Muscle layer of duodenum (tissue), 2 donors: ENCODE results near the gene C14orf180.

Source experiments
- H3K27ac ChIP-seq: one replicate; pipeline ENCODE4 v1.7.0; 2013; ENCODE audit warnings: mild to moderate bottlenecking, low read length
- H3K27me3 ChIP-seq: one replicate; pipeline ENCODE4 v1.7.0; 2013; ENCODE audit warnings: low read depth, mild to moderate bottlenecking, control low read depth, low read length
- H3K36me3 ChIP-seq, 2 donors: one replicate each; pipeline ENCODE4 v1.7.0; 2013; ENCODE audit warnings: low read length in 2 of 2, control low read depth in 1 of 2, mild to moderate bottlenecking in 1 of 2; ENCODE audit not compliant: insufficient read depth in 2 of 2, control insufficient read depth in 1 of 2
- H3K4me1 ChIP-seq, 2 donors: one replicate each; pipeline ENCODE4 v1.7.0; 2013; ENCODE audit warnings: low read length in 2 of 2, mild to moderate bottlenecking in 2 of 2, control low read depth in 1 of 2, moderate library complexity in 1 of 2; ENCODE audit not compliant: insufficient read depth in 2 of 2, control insufficient read depth in 1 of 2
- H3K4me3 ChIP-seq, 2 donors: one replicate each; pipeline ENCODE4 v1.7.0; 2013; ENCODE audit warnings: low read length in 2 of 2, low read depth in 1 of 2, mild to moderate bottlenecking in 1 of 2
- H3K9me3 ChIP-seq, 2 donors: one replicate each; pipeline ENCODE4 v1.7.0; 2013; ENCODE audit warnings: low read length in 2 of 2, control low read depth in 1 of 2, mild to moderate bottlenecking in 1 of 2; ENCODE audit not compliant: control insufficient read depth in 1 of 2
- donor health status: healthy.

Gene C14orf180

GRCh38 chr14:104558231-104559027 is 21.1 kb upstream of the C14orf180 start:
- H3K4me1 ChIP-seq = no peaks in the 10 kb centered on the region
- no peaks in the 10 kb centered on the region for H3K9me3 ChIP-seq
- H3K36me3 ChIP-seq = no peaks in the 10 kb centered on the region
- no peaks in the 10 kb centered on the region for H3K27me3 ChIP-seq
- no peak overlapping the region for H3K4me3 ChIP-seq
- H3K27ac ChIP-seq = no peak overlapping the region

GRCh38 chr14:104559028-104559803 is 20.3 kb upstream of the C14orf180 start:
- Histone ChIP-seq H3K4me3 (no peak overlapping the region), H3K36me3 (no peaks in the 10 kb centered on the region), H3K9me3 (no peaks in the 10 kb centered on the region), H3K27ac (no peak overlapping the region), H3K27me3 (no peaks in the 10 kb centered on the region), H3K4me1 (peaks cover 0 to 8% of the 10 kb centered on the region in 2 donors)

- Histone ChIP-seq H3K27me3 (no peaks in the 10 kb centered on the region), H3K9me3 (no peaks in the 10 kb centered on the region)
These were observed 19.6 kb upstream of the C14orf180 start for GRCh38 chr14:104559804-104560585.

GRCh38 chr14:104560586-104560945 is 19.0 kb upstream of the C14orf180 start:
- no peaks in the 10 kb centered on the region for H3K27me3 ChIP-seq
- H3K4me3 ChIP-seq = no peak overlapping the region
- H3K36me3 ChIP-seq = no peaks in the 10 kb centered on the region
- H3K4me1 ChIP-seq = peaks cover 0 to 9% of the 10 kb centered on the region in 2 donors
- no peak overlapping the region for H3K27ac ChIP-seq
- no peaks in the 10 kb centered on the region for H3K9me3 ChIP-seq

More at GRCh38 chr14:104559804-104560585, 19.6 kb upstream of the C14orf180 start:
- no peak overlapping the region for H3K27ac ChIP-seq
- peaks cover 0 to 9% of the 10 kb centered on the region in 2 donors for H3K4me1 ChIP-seq
- no peaks in the 10 kb centered on the region for H3K36me3 ChIP-seq
- no peak overlapping the region for H3K4me3 ChIP-seq

GRCh38 chr14:104561124-104561557 is 18.4 kb upstream of the C14orf180 start:
- H3K36me3 ChIP-seq = no peaks in the 10 kb centered on the region
- H3K4me1 ChIP-seq = peaks cover 0 to 9% of the 10 kb centered on the region in 2 donors
- no peak overlapping the region for H3K4me3 ChIP-seq
- H3K27me3 ChIP-seq = no peaks in the 10 kb centered on the region
- no peaks in the 10 kb centered on the region for H3K9me3 ChIP-seq
- H3K27ac ChIP-seq = no peak overlapping the region

GRCh38 chr14:104561632-104562495 is 17.7 kb upstream of the C14orf180 start:
- H3K27me3 ChIP-seq = no peaks in the 10 kb centered on the region
- H3K27ac ChIP-seq = no peak overlapping the region
- peaks cover 0 to 9% of the 10 kb centered on the region in 2 donors for H3K4me1 ChIP-seq
- no peaks in the 10 kb centered on the region for H3K9me3 ChIP-seq
- H3K4me3 ChIP-seq = no peak overlapping the region
- H3K36me3 ChIP-seq = no peaks in the 10 kb centered on the region

- no peaks in the 10 kb centered on the region for H3K27me3 ChIP-seq
- no peak overlapping the region for H3K27ac ChIP-seq
- peaks cover 0 to 9% of the 10 kb centered on the region in 2 donors for H3K4me1 ChIP-seq
- H3K4me3 ChIP-seq = no peak overlapping the region
- no peaks in the 10 kb centered on the region for H3K9me3 ChIP-seq
- H3K36me3 ChIP-seq = no peaks in the 10 kb centered on the region
These were observed 17.0 kb upstream of the C14orf180 start for GRCh38 chr14:104562606-104563005.

- Histone ChIP-seq H3K4me1 (peaks cover 0 to 9% of the 10 kb centered on the region in 2 donors), H3K36me3 (no peaks in the 10 kb centered on the region), H3K27me3 (no peaks in the 10 kb centered on the region), H3K4me3 (no peak overlapping the region), H3K27ac (no peak overlapping the region), H3K9me3 (no peaks in the 10 kb centered on the region)
These were observed 16.3 kb upstream of the C14orf180 start for GRCh38 chr14:104563191-104563741.

- no peak overlapping the region for H3K4me3 ChIP-seq
- no peaks in the 10 kb centered on the region for H3K36me3 ChIP-seq
- H3K27ac ChIP-seq = no peak overlapping the region
- H3K27me3 ChIP-seq = no peaks in the 10 kb centered on the region
- H3K9me3 ChIP-seq = no peaks in the 10 kb centered on the region
- H3K4me1 ChIP-seq = peaks cover 0 to 9% of the 10 kb centered on the region in 2 donors
These were observed 15.6 kb upstream of the C14orf180 start for GRCh38 chr14:104563742-104564615.
